SK-N-SH (cell line): ENCODE results near the gene TULP3.

Source experiments
- CTCF ChIP-seq: fragments of 200-600 bp; sonication (generic); IDR thresholded peaks from 2 replicates; pipeline ENCODE4 v1.6.1; 2017; ENCODE audit warnings: antibody characterized with exemption, mild to moderate bottlenecking, moderate library complexity
- EP300 ChIP-seq, 2 experiments: IDR thresholded peaks; 2 replicates each; pipeline versions ENCODE4 v1.4.0 to v1.6.1; 2012; ENCODE audit warnings: borderline replicate concordance in 1 of 2, low read depth in 1 of 2, low read length in 1 of 2
- FOXM1 ChIP-seq: IDR thresholded peaks from 2 replicates; pipeline ENCODE4 v1.4.0; 2012; ENCODE audit warnings: low read depth, mild to moderate bottlenecking
- POLR2AphosphoS5 ChIP-seq: IDR thresholded peaks from 2 replicates; pipeline ENCODE4 v1.6.1; 2012; ENCODE audit warnings: low read depth, low read length
- RXRA ChIP-seq: IDR thresholded peaks from 2 replicates; pipeline ENCODE4 v1.4.0; 2012; ENCODE audit warnings: low read depth, mild to moderate bottlenecking, borderline replicate concordance
- YY1 ChIP-seq: IDR thresholded peaks from 2 replicates; pipeline ENCODE4 v1.4.0; 2012; ENCODE audit warnings: low read depth, mild to moderate bottlenecking
- ZBTB33 ChIP-seq: IDR thresholded peaks from 2 replicates; pipeline ENCODE4 v1.4.0; 2012; ENCODE audit warnings: low read depth, borderline replicate concordance

- TF ChIP-seq CTCF (no peak), POLR2AphosphoS5 (no peak), ZBTB33 (no peak), EP300 (IDR thresholded peaks at IDR 0.05; ENCODE audit: borderline replicate concordance in 1 of 2, low read depth in 1 of 2, low read length in 1 of 2) (no peak), RXRA (no peak), FOXM1 (no peak), YY1 (no peak)
These were observed 34.8 kb downstream of the TULP3 start for GRCh38 chr12:2925322-2925995.
